Stimulated activated CD8-positive, alpha-beta memory T cell treated with anti-CD3 and anti-CD28 coated beads, Interleukin-7, amount 100 ng/mL, for 1 hour (primary cell): ENCODE results near the gene FNDC11.
"Not testable (repeated sequence)": the region's sequence is repeated elsewhere in the genome, so short reads cannot be mapped to it uniquely, and the experiment has no call there.

Source experiments
- DNase-seq, 2 donors: peaks; one replicate each; pipeline ENCODE4 v3.0.0-alpha.2; 2020; ENCODE audit warnings: low read depth in 2 of 2

Gene FNDC11

DNA sequence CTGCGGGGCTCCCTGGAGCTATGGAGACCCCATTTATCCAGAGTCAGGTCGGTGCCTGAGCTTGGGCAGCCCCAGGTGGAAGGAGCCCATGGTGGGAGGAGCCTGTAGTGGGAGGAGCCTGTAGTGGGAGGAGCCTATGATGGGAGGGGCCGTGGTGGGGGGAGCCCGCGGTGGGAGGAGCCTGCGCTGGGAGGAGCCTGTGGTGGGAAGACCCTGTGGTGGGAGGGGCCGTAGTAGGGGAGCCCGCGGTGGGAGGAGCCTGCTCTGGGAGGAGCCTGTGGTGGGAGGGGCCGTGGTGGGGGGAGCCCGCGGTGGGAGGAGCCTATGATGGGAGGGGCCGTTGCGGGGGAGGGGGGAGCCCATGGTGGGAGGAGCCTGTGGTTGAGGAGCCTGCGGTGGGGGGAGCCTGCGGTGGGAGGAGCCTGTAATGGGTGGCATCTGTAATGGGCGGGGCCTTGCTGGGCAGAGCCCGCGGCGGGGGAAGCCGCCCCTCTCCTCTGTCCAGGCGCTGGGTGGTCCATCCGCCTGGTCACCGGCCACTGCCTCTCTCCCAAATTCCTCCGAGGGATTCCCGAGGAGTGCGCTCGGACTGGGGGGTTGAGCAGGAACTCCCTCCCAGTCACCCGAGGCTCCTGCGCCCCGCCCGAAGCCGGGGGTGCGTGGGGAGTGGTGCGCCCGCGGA is 567 bp upstream of the FNDC11 start:
- DNase-seq, result peak; percentile 63 to 83

- no peak for DNase-seq
These were observed 661 bp downstream of the FNDC11 start for GRCh38 chr20:63554361-63555278.

- no peak for DNase-seq
These were observed 1.9 kb downstream of the FNDC11 start for GRCh38 chr20:63555661-63556381.

GRCh38 chr20:63556873-63557478 is 3.0 kb downstream of the FNDC11 start:
- DNase-seq, result no peak

GRCh38 chr20:63557481-63557891 is 3.5 kb downstream of the FNDC11 start:
- DNase-seq, result no peak

- DNase-seq, result no peak
These were observed 5.0 kb downstream of the FNDC11 start for GRCh38 chr20:63558804-63559484.

DNA sequence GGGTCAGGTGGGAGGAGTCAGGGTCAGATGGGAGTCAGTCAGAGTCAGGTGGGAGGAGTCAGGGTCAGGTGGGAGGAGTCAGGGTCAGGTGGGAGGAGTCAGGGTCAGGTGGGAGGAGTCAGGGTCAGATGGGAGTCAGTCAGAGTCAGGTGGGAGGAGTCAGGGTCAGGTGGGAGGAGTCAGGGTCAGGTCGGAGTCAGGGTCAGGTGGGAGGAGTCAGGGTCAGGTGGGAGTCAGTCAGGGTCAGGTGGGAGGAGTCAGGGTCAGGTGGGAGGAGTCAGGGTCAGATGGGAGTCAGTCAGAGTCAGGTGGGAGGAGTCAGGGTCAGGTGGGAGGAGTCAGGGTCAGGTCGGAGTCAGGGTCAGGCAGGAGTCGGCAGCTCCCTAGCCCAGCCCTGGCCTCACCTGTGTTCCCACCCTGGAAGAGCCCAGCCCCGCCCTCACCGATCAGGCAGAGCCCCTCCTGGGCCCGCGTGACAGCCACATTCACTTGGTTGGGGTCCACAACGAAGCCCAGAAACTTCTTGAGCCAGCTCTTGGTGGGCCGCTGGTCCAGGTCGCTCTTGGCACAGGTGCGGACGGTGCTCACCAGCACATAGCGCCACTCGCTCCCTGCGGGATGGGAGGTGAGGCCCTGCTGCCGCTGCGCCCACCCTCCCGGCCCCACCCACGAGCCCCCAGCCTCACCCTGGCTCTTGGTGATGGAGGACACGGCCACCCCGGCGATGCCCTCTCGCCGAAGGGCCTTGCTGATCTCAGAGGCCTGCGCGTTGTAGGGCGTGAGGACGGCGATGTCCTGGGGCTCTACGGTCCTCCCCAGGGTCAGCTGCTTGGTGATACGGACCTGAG is 5.8 kb downstream of the FNDC11 start:
- not testable (repeated sequence) for DNase-seq

DNA sequence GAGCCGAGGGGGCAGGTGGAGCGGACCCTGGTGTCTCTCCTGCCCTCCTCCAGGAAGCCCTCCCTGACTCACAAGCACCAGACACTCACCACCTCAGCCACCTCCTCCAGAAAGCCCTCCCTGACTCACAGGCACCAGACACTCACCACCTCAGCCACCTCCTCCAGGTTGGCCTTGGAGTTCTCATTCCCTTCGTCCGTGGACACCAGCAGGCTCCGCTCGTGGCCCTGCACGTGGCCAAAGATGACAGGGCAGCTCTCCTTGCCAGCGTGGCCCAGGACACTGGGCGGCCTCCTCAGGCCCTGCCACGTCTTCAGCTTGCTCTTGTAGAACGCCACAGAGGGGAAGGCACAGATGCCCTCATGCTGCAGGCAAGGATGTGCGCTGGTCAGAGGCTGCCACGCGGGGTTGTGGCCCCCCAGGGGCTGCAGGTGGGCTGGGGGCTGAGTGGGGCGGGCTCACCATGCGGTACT is 6.4 kb downstream of the FNDC11 start:
- DNase-seq, result no peak

- DNase-seq, result no peak
These were observed 7.1 kb downstream of the FNDC11 start for GRCh38 chr20:63560856-63561609.

DNA sequence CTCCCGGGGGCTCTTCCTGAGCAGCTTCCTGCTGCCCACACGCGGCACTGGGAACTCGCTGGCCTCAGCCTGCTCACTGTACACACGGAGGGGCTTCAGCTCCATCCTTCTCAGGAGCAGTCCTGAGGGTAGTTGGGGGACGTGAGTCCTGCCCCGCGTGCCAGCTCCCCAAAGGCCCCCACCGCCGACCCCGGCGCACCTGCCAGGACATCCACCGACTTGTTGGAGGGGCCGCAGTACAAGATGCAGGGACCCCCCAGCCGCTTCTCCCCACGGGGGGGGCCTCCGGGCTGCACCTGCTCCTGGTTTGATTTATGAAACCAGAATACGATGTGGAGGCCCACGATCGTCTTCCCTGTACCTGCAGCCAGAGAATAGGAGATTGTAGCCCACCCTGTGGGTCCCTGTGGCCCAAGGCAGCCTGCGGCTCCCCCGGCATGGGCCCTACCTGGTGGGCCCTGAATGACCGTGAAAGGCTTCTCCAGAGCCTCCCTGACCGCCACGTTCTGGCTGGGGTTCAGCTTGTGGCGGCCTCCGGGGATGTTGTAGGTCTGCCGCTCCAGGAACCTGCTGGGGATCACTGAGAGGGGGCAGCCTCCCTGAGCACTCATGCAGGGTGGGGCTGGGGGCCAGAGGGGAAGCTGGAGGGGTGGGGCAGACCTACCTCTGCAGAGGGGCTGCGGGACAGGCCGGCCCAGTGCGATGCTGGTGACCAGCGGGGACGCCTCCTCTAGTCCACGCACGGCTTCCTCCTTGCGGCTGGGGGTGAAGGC is 7.9 kb downstream of the FNDC11 start:
- DNase-seq, result no peak

DNA sequence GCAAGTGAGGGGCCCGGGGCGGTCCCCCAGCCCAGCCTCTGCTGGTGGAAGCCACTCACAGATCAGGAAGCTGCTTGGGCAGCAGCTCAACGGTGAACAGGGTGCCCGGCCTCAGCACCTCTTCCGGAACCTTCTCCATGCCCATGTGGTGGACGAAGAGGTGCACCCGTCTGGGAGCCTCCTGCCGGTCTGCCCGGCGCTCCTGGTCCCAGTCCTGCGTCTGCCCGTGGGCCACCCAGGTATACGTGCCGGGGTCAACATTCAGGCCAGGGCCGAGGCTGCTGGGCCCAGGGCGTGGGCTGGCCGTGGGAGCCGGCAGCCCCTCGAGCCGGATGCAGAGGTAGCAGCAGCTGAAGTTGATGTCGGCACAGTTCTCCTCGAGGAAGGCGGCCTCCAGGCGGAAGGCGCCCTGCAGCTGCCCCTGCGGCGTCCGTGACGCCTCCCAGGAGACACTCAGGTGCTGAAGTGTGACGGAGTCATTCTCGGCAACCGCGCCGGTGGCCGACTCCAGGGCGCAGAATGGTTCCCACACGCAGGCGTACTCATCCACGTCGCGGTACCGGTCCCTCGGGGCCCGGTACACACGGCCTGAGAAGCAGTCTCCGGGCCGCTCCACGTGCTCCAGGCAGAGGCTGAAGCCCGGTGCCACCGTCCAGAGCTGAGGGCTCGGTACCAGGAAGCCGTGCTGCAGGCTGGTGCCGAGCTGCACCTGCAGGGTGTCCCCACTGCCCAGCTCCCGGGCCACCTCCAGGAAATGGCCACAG is 8.7 kb downstream of the FNDC11 start:
- no peak for DNase-seq

- DNase-seq, result no peak
These were observed 9.4 kb downstream of the FNDC11 start for GRCh38 chr20:63563225-63563935.

DNA sequence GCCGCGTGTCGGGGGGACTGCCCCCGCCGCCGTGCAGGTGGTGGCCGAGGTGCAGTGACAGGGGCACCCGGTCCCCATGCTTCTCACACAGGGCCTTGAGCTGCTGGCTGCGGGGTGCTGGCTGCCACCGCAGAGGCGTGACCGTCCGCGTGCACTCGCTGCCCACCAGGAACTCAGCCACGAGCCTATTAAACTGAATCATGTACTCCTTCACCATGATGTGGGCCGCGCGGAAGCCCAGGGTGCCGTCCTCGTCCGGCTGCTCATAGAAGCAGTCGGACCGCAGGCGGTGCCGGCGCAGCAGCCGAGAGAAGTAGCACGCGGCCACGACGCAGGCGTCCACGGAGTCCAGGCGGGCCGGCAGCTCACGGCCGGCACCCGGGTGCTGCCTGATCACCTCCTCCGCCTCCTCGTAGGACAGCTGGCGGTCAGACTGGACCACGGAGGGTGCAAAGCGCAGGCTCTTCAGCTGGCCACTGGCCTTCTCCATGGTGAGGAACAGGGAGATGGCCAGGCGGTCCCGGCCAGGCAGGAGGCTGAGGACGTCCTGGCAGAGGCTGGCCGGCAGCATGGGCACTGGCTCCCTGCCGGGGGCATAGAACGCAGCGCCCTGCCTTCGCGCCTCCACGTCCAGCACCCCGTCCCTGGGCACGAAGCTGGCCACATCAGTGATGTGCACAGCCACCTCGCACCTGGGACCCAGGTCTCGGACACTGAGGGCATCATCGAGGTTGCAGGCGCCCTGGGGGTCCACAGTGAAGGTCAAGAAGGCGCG is 10.3 kb downstream of the FNDC11 start:
- no peak for DNase-seq

- no peak for DNase-seq
These were observed 11.2 kb downstream of the FNDC11 start for GRCh38 chr20:63565021-63565698.

- DNase-seq, result no peak
These were observed 11.9 kb downstream of the FNDC11 start for GRCh38 chr20:63565699-63566335.
